HG02623 (cell line): ENCODE measurements around the gene CD99.

Experiments used
- ATAC-seq: cut with Tn5 transposase; IDR thresholded peaks from one replicate; pipeline ENCODE4 v1.9.1; 2021; ENCODE audit warnings: moderate library complexity; ENCODE audit not compliant: unreplicated experiment

CD99 gene

GRCh38 chrX:2697741-2698299 lies 6.7 kb downstream of the CD99 start:
- no peak for ATAC-seq

- no peak for ATAC-seq
These were observed 7.5 kb downstream of the CD99 start for GRCh38 chrX:2698604-2699003.

GRCh38 chrX:2699959-2700358 lies 8.9 kb downstream of the CD99 start:
- ATAC-seq: no peak

GRCh38 chrX:2700405-2701320 lies 9.6 kb downstream of the CD99 start:
- ATAC-seq: no peak

- peak; percentile 28 for ATAC-seq
These were observed 10.5 kb downstream of the CD99 start for GRCh38 chrX:2701600-2701999.

GRCh38 chrX:2703991-2704369 lies 12.9 kb downstream of the CD99 start:
- ATAC-seq: no peak

GRCh38 chrX:2705046-2705832 lies 14.1 kb downstream of the CD99 start:
- ATAC-seq: no peak

GRCh38 chrX:2707334-2707760 lies 16.3 kb downstream of the CD99 start:
- peak; percentile 91 for ATAC-seq

GRCh38 chrX:2708021-2708420 lies 16.9 kb downstream of the CD99 start:
- ATAC-seq: no peak

- no peak for ATAC-seq
These were observed 17.6 kb downstream of the CD99 start for GRCh38 chrX:2708592-2709188.

GRCh38 chrX:2709556-2709955 lies 18.5 kb downstream of the CD99 start:
- no peak for ATAC-seq

GRCh38 chrX:2710041-2710840 lies 19.1 kb downstream of the CD99 start:
- no peak for ATAC-seq

- no peak for ATAC-seq
These were observed 20.3 kb downstream of the CD99 start for GRCh38 chrX:2711441-2711840.

GRCh38 chrX:2712428-2712827 lies 21.3 kb downstream of the CD99 start:
- ATAC-seq: no peak

- no peak for ATAC-seq
These were observed 22.1 kb downstream of the CD99 start for GRCh38 chrX:2712890-2713840.

GRCh38 chrX:2714551-2714950 lies 23.5 kb downstream of the CD99 start:
- no peak for ATAC-seq

- ATAC-seq: no peak
These were observed 24.0 kb downstream of the CD99 start for GRCh38 chrX:2715066-2715600.

- ATAC-seq: no peak
These were observed 26.2 kb downstream of the CD99 start for GRCh38 chrX:2717312-2717711.

GRCh38 chrX:2718821-2719220 lies 27.7 kb downstream of the CD99 start:
- no peak for ATAC-seq
